IMR-90 (cell line): ENCODE results near the gene MGAT5B. TPM values are rescaled to one million over a fixed set of nuclear protein-coding genes. Genes with fewer than 3 reads are reported as not detected.

Source experiments
- ATAC-seq: fragments of 200-7000 bp; cut with Tn5 transposase; 2 replicates; pipeline ENCODE4 v1.9.1; 2020; ENCODE audit warnings: low read depth, mild to moderate bottlenecking, moderate library complexity
- BruUV-seq: library from RNA; stranded (reverse); fragments of 400-500 nt; replicated peaks from 2 replicates; lab custom pipeline; 2021; lab: Mats Ljungman, UMichigan
- CTCF ChIA-PET: fragments of 300-600 bp; formaldehyde crosslinking; extraction: SDS; loops from one replicate; lab custom pipeline; 2021; ENCODE audit warnings: antibody characterized with exemption; lab: Yijun Ruan, JAX
- POLR2A ChIA-PET: fragments of 300-600 bp; sonication (Branson Sonifier 250); formaldehyde crosslinking; loops from one replicate; lab custom pipeline; 2022; ENCODE audit warnings: antibody characterized with exemption; ENCODE audit not compliant: unreplicated experiment; lab: Charles Lee
- DNase-seq: peaks from one replicate; pipeline ENCODE4 v3.0.0; 2013
- H2AFZ ChIP-seq: replicated peaks from 2 replicates; pipeline ENCODE3; 2013; ENCODE audit warnings: low read length, mild to moderate bottlenecking; ENCODE audit not compliant: poor library complexity
- H2AK5ac ChIP-seq: 2 replicates; pipeline ENCODE4 v1.6.1; 2013; ENCODE audit warnings: low read depth, low read length, inconsistent platforms
- H2AK9ac ChIP-seq: replicated peaks from 2 replicates; pipeline ENCODE3; 2013; ENCODE audit warnings: mild to moderate bottlenecking, low read depth, low read length, moderate library complexity; ENCODE audit not compliant: poor library complexity
- H2BK120ac ChIP-seq: 2 replicates; pipeline ENCODE4 v1.6.1; 2013; ENCODE audit warnings: low read depth, low read length, inconsistent platforms
- H2BK15ac ChIP-seq: 3 replicates; pipeline ENCODE4 v1.6.1; 2013; ENCODE audit warnings: low read depth, low read length, inconsistent platforms
- H2BK20ac ChIP-seq: 2 replicates; pipeline ENCODE4 v1.6.1; 2013; ENCODE audit warnings: low read depth, mild to moderate bottlenecking, inconsistent platforms, low read length, moderate library complexity
- H2BK5ac ChIP-seq: 2 replicates; pipeline ENCODE4 v1.6.1; 2013; ENCODE audit warnings: mild to moderate bottlenecking, low read depth, low read length, inconsistent platforms; ENCODE audit not compliant: poor library complexity, severe bottlenecking
- H3K14ac ChIP-seq: replicated peaks from 2 replicates; pipeline ENCODE4 v1.6.1; 2013; ENCODE audit warnings: low read depth, low read length, inconsistent platforms
- H3K18ac ChIP-seq: 2 replicates; pipeline ENCODE4 v1.6.1; 2013; ENCODE audit warnings: low read depth, low read length, control low read depth
- H3K23ac ChIP-seq: 2 replicates; pipeline ENCODE4 v1.6.1; 2013; ENCODE audit warnings: low read depth, low read length, inconsistent platforms
- H3K27ac ChIP-seq: 2 replicates; pipeline ENCODE4 v1.5.1; 2013; ENCODE audit warnings: mild to moderate bottlenecking, control low read depth, low read length; ENCODE audit not compliant: insufficient read depth
- H3K27me3 ChIP-seq: 2 replicates; pipeline ENCODE4 v1.6.1; 2013; ENCODE audit warnings: low read length; ENCODE audit not compliant: control insufficient read depth, insufficient read depth
- H3K36me3 ChIP-seq: 2 replicates; pipeline ENCODE4 v1.6.1; 2013; ENCODE audit warnings: low read length, mixed read lengths; ENCODE audit not compliant: control insufficient read depth, insufficient read depth
- H3K4ac ChIP-seq: 2 replicates; pipeline ENCODE4 v1.6.1; 2013; ENCODE audit warnings: low read depth, low read length, inconsistent platforms
- H3K4me1 ChIP-seq: 2 replicates; pipeline ENCODE4 v1.6.1; 2013; ENCODE audit warnings: low read length, mixed read lengths; ENCODE audit not compliant: control insufficient read depth, insufficient read depth
- H3K4me2 ChIP-seq: 2 replicates; pipeline ENCODE4 v1.6.1; 2013; ENCODE audit warnings: low read depth, mild to moderate bottlenecking, control low read depth, low read length, moderate library complexity
- H3K4me3 ChIP-seq: 2 replicates; pipeline ENCODE4 v1.5.1; 2013; ENCODE audit warnings: low read depth, mild to moderate bottlenecking, control low read depth, low read length, moderate library complexity; ENCODE audit not compliant: insufficient read depth
- H3K56ac ChIP-seq: 2 replicates; pipeline ENCODE4 v1.6.1; 2013; ENCODE audit warnings: low read length, inconsistent platforms; ENCODE audit not compliant: insufficient read depth; ENCODE audit errors: extremely low read depth
- H3K79me1 ChIP-seq, 2 experiments: 2 replicates each; pipeline ENCODE4 v1.6.1; 2013; ENCODE audit warnings: low read length in 2 of 2, inconsistent platforms in 1 of 2, low read depth in 1 of 2
- H3K9ac ChIP-seq: 2 replicates; pipeline ENCODE4 v1.6.1; 2013; ENCODE audit warnings: low read depth, low read length, control low read depth
- H3K9me1 ChIP-seq: 2 replicates; pipeline ENCODE4 v1.6.1; 2013; ENCODE audit warnings: low read length, inconsistent platforms; ENCODE audit not compliant: insufficient read depth
- H3K9me3 ChIP-seq: 2 replicates; pipeline ENCODE4 v1.6.1; 2013; ENCODE audit warnings: low read length; ENCODE audit not compliant: control insufficient read depth, insufficient read depth
- H4K20me1 ChIP-seq: 2 replicates; pipeline ENCODE4 v1.6.1; 2013; ENCODE audit warnings: low read length, inconsistent platforms; ENCODE audit not compliant: insufficient read depth
- H4K5ac ChIP-seq: 2 replicates; pipeline ENCODE4 v1.6.1; 2013; ENCODE audit warnings: mild to moderate bottlenecking, low read depth, low read length, control low read depth
- H4K8ac ChIP-seq, 2 experiments: 2 replicates each; pipeline ENCODE4 v1.6.1; 2013; ENCODE audit warnings: low read depth in 2 of 2, low read length in 2 of 2, control low read depth in 1 of 2, inconsistent platforms in 1 of 2
- H4K91ac ChIP-seq: 2 replicates; pipeline ENCODE4 v1.6.1; 2013; ENCODE audit warnings: low read depth, low read length, inconsistent platforms; ENCODE audit not compliant: insufficient read depth
- BHLHE40 ChIP-seq: fragments of 150-350 bp; IDR thresholded peaks from 2 replicates; pipeline ENCODE4 v1.6.1; 2016; ENCODE audit warnings: mild to moderate bottlenecking, low read depth, low read length
- CEBPB ChIP-seq: IDR thresholded peaks from 2 replicates; pipeline ENCODE4 v1.6.1; 2012; ENCODE audit warnings: low read depth, low read length, improper control_type of control experiment
- CHD1 ChIP-seq: IDR thresholded peaks from 2 replicates; pipeline ENCODE4 v1.6.1; 2012; ENCODE audit warnings: low read depth, low read length, improper control_type of control experiment
- FOS ChIP-seq: fragments of 150-350 bp; IDR thresholded peaks from 2 replicates; pipeline ENCODE4 v1.6.1; 2016; ENCODE audit warnings: low read depth, low read length
- MAFK ChIP-seq: IDR thresholded peaks from 2 replicates; pipeline ENCODE4 v1.6.1; 2012; ENCODE audit warnings: low read depth, low read length, improper control_type of control experiment
- MAZ ChIP-seq: IDR thresholded peaks from 2 replicates; pipeline ENCODE4 v1.6.1; 2012; ENCODE audit warnings: low read depth, mild to moderate bottlenecking, low read length, improper control_type of control experiment, moderate library complexity, borderline replicate concordance
- MXI1 ChIP-seq: IDR thresholded peaks from 2 replicates; pipeline ENCODE4 v1.6.1; 2012; ENCODE audit warnings: low read depth, mild to moderate bottlenecking, low read length, moderate library complexity, borderline replicate concordance
- NFE2L2 ChIP-seq: fragments of 150-350 bp; IDR thresholded peaks from 2 replicates; pipeline ENCODE4 v1.6.1; 2016; ENCODE audit warnings: low read depth, mild to moderate bottlenecking, low read length
- POLR2A ChIP-seq: IDR thresholded peaks from 2 replicates; pipeline ENCODE4 v1.6.1; 2012; ENCODE audit warnings: mild to moderate bottlenecking, low read depth, low read length
- RAD21 ChIP-seq: IDR thresholded peaks from 2 replicates; pipeline ENCODE4 v1.6.1; 2012; ENCODE audit warnings: low read length, improper control_type of control experiment
- RCOR1 ChIP-seq: IDR thresholded peaks from 2 replicates; pipeline ENCODE4 v1.6.1; 2012; ENCODE audit warnings: mild to moderate bottlenecking, low read length, improper control_type of control experiment; ENCODE audit not compliant: insufficient replicate concordance
- RFX5 ChIP-seq: IDR thresholded peaks from 2 replicates; pipeline ENCODE4 v1.8.0; 2012; ENCODE audit warnings: low read depth, mild to moderate bottlenecking, low read length, moderate library complexity
- SMC3 ChIP-seq: fragments of 150-350 bp; IDR thresholded peaks from 2 replicates; pipeline ENCODE4 v1.6.1; 2016; ENCODE audit warnings: low read depth, mild to moderate bottlenecking, antibody characterized with exemption, low read length, moderate library complexity
- WGBS, 2 experiments: methylation state at CpG; one replicate each; pipeline versions ENCODE4 v1.1.5 to v1.1.7; 2013; ENCODE audit warnings: missing lambda C conversion rate in 2 of 2; ENCODE audit not compliant: insufficient read length in 1 of 2; ENCODE audit errors: extremely low coverage in 2 of 2; 5-methylcytosine and 5-hydroxymethylcytosine counted together
- dilution Hi-C: fragments of 300-500 bp; cut with HindIII; formaldehyde crosslinking; loops from one replicate; pipeline ENCODE4 v1.14.3; 2018; ENCODE audit warnings: low sequenced_read_pairs; ENCODE audit not compliant: unreplicated experiment
- in situ Hi-C: fragments of 300-500 bp; cut with MboI; formaldehyde crosslinking; loops from 3 replicates; pipeline ENCODE4 v1.14.3; 2019; ENCODE audit warnings: low sequenced_read_pairs, inconsistent platforms, mixed read lengths
- intact Hi-C: fragments of 100-400 bp; cut with micrococcal nuclease; formaldehyde crosslinking; loops from 2 replicates; pipeline ENCODE4 v1.10.0; 2022
- polyA plus RNA-seq, 3 experiments: library from polyadenylated mRNA; depleted of rRNA; stranded (reverse); fragments of >200 nt; gene quantifications; 2 replicates each; pipeline ENCODE4 v1.2.3, GENCODE V29; 2012; ENCODE audit warnings: low replicate concordance in 1 of 3
- total RNA-seq: library from RNA; depleted of rRNA; stranded (reverse); fragments of >200 nt; gene quantifications from 2 replicates; pipeline ENCODE4 v1.2.3, GENCODE V29; 2012
- TF ChIP-seq, protein P1 (sequence below): conservative IDR thresholded peaks from 2 replicates; pipeline ENCODE4 v1.5.1; 2012; ENCODE audit warnings: mild to moderate bottlenecking, low read depth, low read length, improper control_type of control experiment
- TF ChIP-seq, protein P2 (sequence below): fragments of 150-350 bp; IDR thresholded peaks from 2 replicates; pipeline ENCODE4 v1.6.1; 2016; ENCODE audit warnings: low read depth, mild to moderate bottlenecking, low read length, moderate library complexity, borderline replicate concordance
- TF ChIP-seq, protein P3 (sequence below): fragments of 150-350 bp; IDR thresholded peaks from 2 replicates; pipeline ENCODE4 v1.6.1; 2017; ENCODE audit warnings: mild to moderate bottlenecking, antibody characterized with exemption, low read length, low read depth

Gene MGAT5B
- total and polyA plus RNA-seq, 2 of the 4 experiments (the other 2 are of a cell fraction) = 0.54 to 2.0 TPM

DNA sequence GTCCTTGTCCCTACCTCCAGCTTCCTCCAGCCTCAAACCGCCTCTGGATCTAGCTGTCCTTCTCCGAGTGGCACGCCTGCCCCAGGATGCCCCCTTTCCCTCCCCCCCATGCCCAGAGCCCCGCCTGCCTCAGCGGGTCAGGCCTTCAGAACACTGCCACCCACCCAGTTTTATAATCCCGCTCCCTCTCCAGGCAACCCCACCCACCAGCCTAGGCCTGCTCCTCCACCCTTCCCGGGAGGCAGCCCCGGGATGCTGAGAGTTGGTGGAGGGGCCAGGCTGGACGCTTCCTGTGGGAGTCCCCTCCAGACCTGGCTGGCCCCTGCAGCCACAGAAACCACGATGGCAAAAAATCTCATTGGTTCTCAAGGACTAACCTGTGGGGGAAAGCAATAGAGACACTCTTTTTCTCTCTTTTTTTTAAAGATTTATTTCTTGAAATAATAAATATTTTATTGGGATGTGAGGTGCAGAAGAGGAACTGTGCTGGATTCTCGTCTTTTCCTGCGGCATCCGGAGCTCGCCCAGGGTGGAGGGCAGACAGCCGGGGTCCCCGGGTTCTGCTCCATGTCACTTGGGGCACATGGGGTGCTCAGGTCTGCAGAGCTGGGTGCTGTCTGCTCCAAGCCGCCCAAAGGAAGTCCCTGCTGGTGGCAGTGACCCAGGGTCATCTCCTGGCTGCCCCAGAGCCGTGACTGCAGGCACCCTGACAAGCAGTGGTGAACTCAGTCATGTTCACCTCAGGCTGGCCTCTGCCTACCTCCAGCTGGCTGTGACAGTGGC lies 81.9 kb downstream of the MGAT5B start:
- Histone ChIP-seq H2BK120ac (no peak overlapping the region), H3K9me3 (no peaks in the 10 kb centered on the region), H3K14ac (no peak overlapping the region), H3K79me1 (no peaks in the 10 kb centered on the region), H2BK20ac (no peak overlapping the region), H2AK9ac (no peak overlapping the region), H3K56ac (no peak overlapping the region), H4K20me1 (no peaks in the 10 kb centered on the region), H2BK5ac (no peak overlapping the region), H2BK15ac (no peak overlapping the region), H3K9ac (no peak overlapping the region), H3K9me1 (no peaks in the 10 kb centered on the region), H3K18ac (no peak overlapping the region), H3K4me1 (no peaks in the 10 kb centered on the region), H3K36me3 (no peaks in the 10 kb centered on the region), H4K5ac (no peak overlapping the region), H3K4ac (no peak overlapping the region), H3K4me2 (no peak overlapping the region), H4K91ac (no peak overlapping the region), H3K27ac (no peak overlapping the region), H3K23ac (no peak overlapping the region), H2AFZ (no peak overlapping the region), H3K4me3 (no peak overlapping the region), H4K8ac (no peak overlapping the region), H3K27me3 (peaks cover 4% of the 10 kb centered on the region; the same call in 1 of the 2 replicates), H2AK5ac (no peak overlapping the region)
- WGBS, 2 experiments = 45% methylated on average over 5 of the region's 18 CpGs; no CpG with 5 or more reads in 1 of the 2 experiments
- ChIA-PET CTCF (no interaction called here), POLR2A (no interaction called here)
- ATAC-seq (no peak), DNase-seq (no peak)
- BruUV-seq = no TSS peak
- dilution Hi-C loops (no loop called here), intact Hi-C loops (no loop called here), in situ Hi-C loops (no loop called here)
- TF ChIP-seq MAFK (no peak), MAZ (no peak), SMC3 (no peak), RAD21 (no peak), CEBPB (no peak), FOS (no peak), RCOR1 (no peak), POLR2A (no peak), CHD1 (no peak), MXI1 (no peak), BHLHE40 (no peak), NFE2L2 (no peak), RFX5 (no peak)
- TF ChIP-seq, protein P1, sequence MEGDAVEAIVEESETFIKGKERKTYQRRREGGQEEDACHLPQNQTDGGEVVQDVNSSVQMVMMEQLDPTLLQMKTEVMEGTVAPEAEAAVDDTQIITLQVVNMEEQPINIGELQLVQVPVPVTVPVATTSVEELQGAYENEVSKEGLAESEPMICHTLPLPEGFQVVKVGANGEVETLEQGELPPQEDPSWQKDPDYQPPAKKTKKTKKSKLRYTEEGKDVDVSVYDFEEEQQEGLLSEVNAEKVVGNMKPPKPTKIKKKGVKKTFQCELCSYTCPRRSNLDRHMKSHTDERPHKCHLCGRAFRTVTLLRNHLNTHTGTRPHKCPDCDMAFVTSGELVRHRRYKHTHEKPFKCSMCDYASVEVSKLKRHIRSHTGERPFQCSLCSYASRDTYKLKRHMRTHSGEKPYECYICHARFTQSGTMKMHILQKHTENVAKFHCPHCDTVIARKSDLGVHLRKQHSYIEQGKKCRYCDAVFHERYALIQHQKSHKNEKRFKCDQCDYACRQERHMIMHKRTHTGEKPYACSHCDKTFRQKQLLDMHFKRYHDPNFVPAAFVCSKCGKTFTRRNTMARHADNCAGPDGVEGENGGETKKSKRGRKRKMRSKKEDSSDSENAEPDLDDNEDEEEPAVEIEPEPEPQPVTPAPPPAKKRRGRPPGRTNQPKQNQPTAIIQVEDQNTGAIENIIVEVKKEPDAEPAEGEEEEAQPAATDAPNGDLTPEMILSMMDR = no peak
- TF ChIP-seq, protein P2, sequence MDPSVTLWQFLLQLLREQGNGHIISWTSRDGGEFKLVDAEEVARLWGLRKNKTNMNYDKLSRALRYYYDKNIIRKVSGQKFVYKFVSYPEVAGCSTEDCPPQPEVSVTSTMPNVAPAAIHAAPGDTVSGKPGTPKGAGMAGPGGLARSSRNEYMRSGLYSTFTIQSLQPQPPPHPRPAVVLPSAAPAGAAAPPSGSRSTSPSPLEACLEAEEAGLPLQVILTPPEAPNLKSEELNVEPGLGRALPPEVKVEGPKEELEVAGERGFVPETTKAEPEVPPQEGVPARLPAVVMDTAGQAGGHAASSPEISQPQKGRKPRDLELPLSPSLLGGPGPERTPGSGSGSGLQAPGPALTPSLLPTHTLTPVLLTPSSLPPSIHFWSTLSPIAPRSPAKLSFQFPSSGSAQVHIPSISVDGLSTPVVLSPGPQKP = no peak
- TF ChIP-seq, protein P3, sequence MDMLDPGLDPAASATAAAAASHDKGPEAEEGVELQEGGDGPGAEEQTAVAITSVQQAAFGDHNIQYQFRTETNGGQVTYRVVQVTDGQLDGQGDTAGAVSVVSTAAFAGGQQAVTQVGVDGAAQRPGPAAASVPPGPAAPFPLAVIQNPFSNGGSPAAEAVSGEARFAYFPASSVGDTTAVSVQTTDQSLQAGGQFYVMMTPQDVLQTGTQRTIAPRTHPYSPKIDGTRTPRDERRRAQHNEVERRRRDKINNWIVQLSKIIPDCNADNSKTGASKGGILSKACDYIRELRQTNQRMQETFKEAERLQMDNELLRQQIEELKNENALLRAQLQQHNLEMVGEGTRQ = no peak
